Type B pancreatic cell (in vitro differentiated cells): Measurements from ENCODE around the gene KDR. TPM values are rescaled to one million over a fixed set of nuclear protein-coding genes. Genes with fewer than 3 reads are reported as not detected.

ENCODE experiments used
- DNase-seq: peaks from one replicate; pipeline ENCODE4 v3.0.0; 2021; ENCODE audit warnings: mixed read lengths; ENCODE audit not compliant: unreplicated experiment; ENCODE audit errors: extremely low spot score
- H3K27ac Mint-ChIP-seq: 2 replicates; pipeline ENCODE4 v1.8.0; 2021; ENCODE audit warnings: mild to moderate bottlenecking, mixed read lengths
- H3K27me3 Mint-ChIP-seq: 2 replicates; pipeline ENCODE4 v1.8.0; 2021; ENCODE audit warnings: mixed read lengths
- H3K36me3 Mint-ChIP-seq: 2 replicates; pipeline ENCODE4 v1.8.0; 2021; ENCODE audit warnings: mixed read lengths
- H3K4me1 Mint-ChIP-seq: one replicate; pipeline ENCODE4 v1.8.0; 2021; ENCODE audit warnings: mixed read lengths; ENCODE audit not compliant: unreplicated experiment
- H3K4me3 Mint-ChIP-seq: 2 replicates; pipeline ENCODE4 v1.8.0; 2021; ENCODE audit warnings: mild to moderate bottlenecking, mixed read lengths
- H3K9me3 Mint-ChIP-seq: 2 replicates; pipeline ENCODE4 v1.8.0; 2021; ENCODE audit warnings: mixed read lengths
- CTCF ChIP-seq: fragments of 200-600 bp; sonication (generic); conservative IDR thresholded peaks from 2 replicates; pipeline ENCODE4 v1.5.0; 2021; ENCODE audit warnings: antibody characterized with exemption, mild to moderate bottlenecking
- long read RNA-seq: library from polyadenylated mRNA; unstranded; transcript quantifications from one replicate; pipeline ENCODE4 v2.0.0, GENCODE V29; 2020
- total RNA-seq: library from RNA; stranded (reverse); gene quantifications from 2 replicates; pipeline ENCODE4 v1.2.1, GENCODE V29; 2021; ENCODE audit warnings: low replicate concordance

Gene KDR
- 5.7 and 5.9 TPM in 2 replicates for total RNA-seq
- long read RNA-seq, partial matches to known transcripts: 5 of 6 reads
- long read RNA-seq, other reads (novel, unspliced or antisense): 1 of 6 reads

DNA sequence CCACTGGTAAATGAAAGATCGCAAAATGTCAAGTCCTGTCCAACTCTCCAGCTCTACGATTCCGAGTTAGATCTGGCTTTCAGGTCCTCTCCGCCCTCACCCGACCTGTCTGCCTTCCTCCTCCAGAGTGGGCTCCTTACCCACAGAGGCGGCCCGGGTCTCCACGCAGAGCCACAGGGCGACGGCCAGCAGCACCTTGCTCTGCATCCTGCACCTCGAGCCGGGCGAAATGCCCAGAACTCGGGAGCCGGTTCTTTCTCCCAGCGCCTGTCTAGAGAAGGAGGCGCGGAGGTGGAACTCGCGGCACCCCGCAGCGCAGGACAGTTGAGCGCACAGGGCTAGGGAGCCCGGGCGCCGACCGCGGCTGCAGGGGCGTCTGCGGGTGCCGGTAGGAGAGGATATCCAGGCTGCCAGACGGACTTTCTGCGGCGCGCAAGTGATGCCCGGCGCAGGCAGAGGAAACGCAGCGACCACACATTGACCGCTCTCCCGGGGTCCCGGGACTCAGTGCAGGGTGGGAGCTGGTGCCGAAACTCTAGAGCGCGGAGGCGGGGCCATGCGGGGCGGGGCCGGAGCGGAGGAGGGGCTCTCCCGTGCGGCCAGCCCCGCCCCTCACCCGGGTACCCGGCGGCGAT, at the start of gene KDR:
KDR (minus strand) TSS at position 509 of the 635 bp plus-strand sequence; CDS start at position 207, 302 bp downstream.
- H3K4me3 Mint-ChIP-seq: peak within 1 kb of the TSS; percentile 86
- no peaks in the 10 kb centered on the region for H3K9me3 Mint-ChIP-seq
- no peak within 1 kb of the TSS for H3K27ac Mint-ChIP-seq
- peak; percentile 72 for DNase-seq
- peaks cover 9% of the 10 kb centered on the region for H3K4me1 Mint-ChIP-seq
- peaks cover 77% of the 10 kb centered on the region for H3K27me3 Mint-ChIP-seq
- no peaks in the 10 kb centered on the region for H3K36me3 Mint-ChIP-seq
- no peak for TF ChIP-seq CTCF

GRCh38 chr4:55173580-55173979, 48.2 kb upstream of the KDR start:
- TF ChIP-seq CTCF: no peak
- no peak for DNase-seq
- peaks cover 7% of the 10 kb centered on the region for H3K4me1 Mint-ChIP-seq

DNA sequence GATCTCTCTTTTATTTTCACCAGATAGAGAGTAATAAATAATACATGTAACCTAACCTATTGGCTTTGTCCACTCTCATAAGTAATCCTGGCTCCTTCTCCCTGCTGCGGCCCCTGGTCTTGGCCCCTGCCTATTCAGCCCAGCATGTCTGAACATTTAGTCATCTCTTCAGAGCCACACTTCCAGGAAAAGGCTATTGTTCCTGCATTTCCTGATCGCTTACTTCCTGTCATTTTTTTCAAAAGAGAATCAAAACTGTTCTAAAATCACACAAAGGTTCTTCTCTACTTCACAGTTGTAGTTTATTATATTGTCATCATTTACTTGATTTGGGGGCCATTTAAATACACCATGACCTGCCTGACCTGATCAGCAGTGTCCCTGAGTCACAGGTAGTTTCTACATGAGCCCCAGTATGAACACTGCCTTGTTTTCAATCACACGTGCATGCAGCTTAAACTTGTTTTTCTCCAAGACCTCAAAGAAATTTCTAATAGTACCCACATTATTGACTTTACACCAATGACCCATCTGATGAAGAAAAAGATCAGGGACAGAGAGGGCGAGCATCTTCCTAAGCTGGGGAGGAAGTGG, 47.4 kb upstream of the KDR start:
- peaks cover 7% of the 10 kb centered on the region for H3K4me1 Mint-ChIP-seq
- no peaks in the 10 kb centered on the region for H3K36me3 Mint-ChIP-seq
- no peak for TF ChIP-seq CTCF
- no peak overlapping the region for H3K4me3 Mint-ChIP-seq
- DNase-seq: no peak
- no peaks in the 10 kb centered on the region for H3K9me3 Mint-ChIP-seq
- H3K27me3 Mint-ChIP-seq: no peaks in the 10 kb centered on the region
- no peak overlapping the region for H3K27ac Mint-ChIP-seq

More at GRCh38 chr4:55173580-55173979, 48.2 kb upstream of the KDR start:
- no peaks in the 10 kb centered on the region for H3K27me3 Mint-ChIP-seq
- H3K36me3 Mint-ChIP-seq: no peaks in the 10 kb centered on the region
- H3K4me3 Mint-ChIP-seq: no peak overlapping the region
- no peak overlapping the region for H3K27ac Mint-ChIP-seq
- no peaks in the 10 kb centered on the region for H3K9me3 Mint-ChIP-seq

GRCh38 chr4:55170462-55170861, 45.1 kb upstream of the KDR start:
- H3K36me3 Mint-ChIP-seq: no peaks in the 10 kb centered on the region
- no peaks in the 10 kb centered on the region for H3K27me3 Mint-ChIP-seq
- H3K4me3 Mint-ChIP-seq: no peak overlapping the region
- no peak overlapping the region for H3K27ac Mint-ChIP-seq
- DNase-seq: no peak
- no peaks in the 10 kb centered on the region for H3K9me3 Mint-ChIP-seq
- no peak for TF ChIP-seq CTCF
- no peaks in the 10 kb centered on the region for H3K4me1 Mint-ChIP-seq

- no peak for TF ChIP-seq CTCF
- DNase-seq: no peak
- Mint-ChIP-seq H3K36me3 (no peaks in the 10 kb centered on the region), H3K4me1 (no peaks in the 10 kb centered on the region), H3K27me3 (no peaks in the 10 kb centered on the region), H3K9me3 (no peaks in the 10 kb centered on the region), H3K4me3 (no peak overlapping the region), H3K27ac (no peak overlapping the region)
Measured at GRCh38 chr4:55169352-55169961, 44.1 kb upstream of the KDR start.
